PFSK-1 (cell line): ENCODE results near the gene SDC1.

Experiments used
- FOXP2 ChIP-seq: optimal IDR thresholded peaks from 2 replicates; pipeline ENCODE3; 2011; ENCODE audit warnings: borderline replicate concordance, control low read depth, inconsistent platforms; ENCODE audit not compliant: insufficient read depth; ENCODE audit errors: extremely low read length, extremely low read depth
- POLR2AphosphoS5 ChIP-seq: IDR thresholded peaks from 2 replicates; pipeline ENCODE4 v1.6.1; 2012; ENCODE audit warnings: low read depth, mild to moderate bottlenecking, control low read depth, low read length, moderate library complexity
- SIN3A ChIP-seq: IDR thresholded peaks from 2 replicates; pipeline ENCODE4 v1.6.1; 2012; ENCODE audit warnings: mild to moderate bottlenecking, low read length, moderate library complexity, borderline replicate concordance; ENCODE audit not compliant: insufficient read depth
- TAF1 ChIP-seq: IDR thresholded peaks from 2 replicates; pipeline ENCODE4 v1.6.1; 2012; ENCODE audit warnings: low read length, control low read depth, borderline replicate concordance; ENCODE audit not compliant: insufficient read depth
- TF ChIP-seq, protein P1 (sequence below), 2 experiments: IDR thresholded peaks; 2 replicates each; pipeline versions ENCODE4 v1.6.1 to v1.8.0; 2011 to 2012; ENCODE audit warnings: low read depth in 2 of 2, low read length in 2 of 2, control low read depth in 1 of 2, inconsistent platforms in 1 of 2, mild to moderate bottlenecking in 1 of 2, moderate library complexity in 1 of 2; ENCODE audit not compliant: insufficient read depth in 1 of 2

Gene SDC1

DNA sequence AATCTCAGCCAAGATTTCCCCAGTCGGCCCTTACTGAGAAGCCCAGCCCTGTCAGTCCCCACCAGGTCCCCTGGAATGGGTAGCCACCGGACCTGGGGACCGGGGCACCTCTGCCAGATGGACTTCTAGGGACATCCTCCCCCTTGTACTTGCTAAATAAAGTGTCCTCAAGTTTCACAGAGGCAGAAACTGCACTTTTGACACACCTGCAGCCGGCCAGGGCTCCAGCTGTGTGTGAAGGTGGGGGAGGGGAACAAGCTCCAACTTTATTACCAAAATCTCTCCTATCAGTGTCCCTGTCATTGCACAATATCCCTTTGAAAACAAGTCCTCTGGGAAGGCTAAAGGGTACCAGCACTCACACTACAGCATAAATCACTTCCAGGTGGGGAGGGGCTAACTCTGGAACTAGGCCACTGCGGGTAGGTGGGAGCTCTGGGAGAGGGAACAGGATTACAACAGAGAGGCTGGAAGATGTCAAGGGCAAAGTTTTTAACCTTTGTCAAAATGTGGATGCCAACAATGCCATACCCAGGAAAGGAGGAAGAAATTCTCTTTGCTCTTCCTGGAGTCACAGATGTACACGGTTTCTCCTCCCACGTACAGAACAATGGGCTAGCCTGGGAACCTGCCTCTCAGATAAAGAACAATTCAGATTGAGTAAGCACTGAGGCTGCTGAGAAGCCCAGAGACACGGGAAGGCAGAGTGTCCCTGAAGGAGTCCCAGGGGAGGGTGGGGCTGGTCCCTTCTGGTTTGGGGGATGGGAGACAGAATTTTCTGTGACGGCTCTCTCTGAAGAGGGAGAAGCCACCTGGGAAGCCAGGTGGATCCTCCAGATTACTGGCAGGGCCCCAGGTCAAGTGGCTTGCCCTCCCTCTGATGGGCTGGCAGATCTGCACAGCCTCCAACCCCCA, 11.0 kb downstream of the SDC1 start:
- TF ChIP-seq FOXP2 (no peak), SIN3A (no peak), POLR2AphosphoS5 (no peak)
- TF ChIP-seq, protein P1, sequence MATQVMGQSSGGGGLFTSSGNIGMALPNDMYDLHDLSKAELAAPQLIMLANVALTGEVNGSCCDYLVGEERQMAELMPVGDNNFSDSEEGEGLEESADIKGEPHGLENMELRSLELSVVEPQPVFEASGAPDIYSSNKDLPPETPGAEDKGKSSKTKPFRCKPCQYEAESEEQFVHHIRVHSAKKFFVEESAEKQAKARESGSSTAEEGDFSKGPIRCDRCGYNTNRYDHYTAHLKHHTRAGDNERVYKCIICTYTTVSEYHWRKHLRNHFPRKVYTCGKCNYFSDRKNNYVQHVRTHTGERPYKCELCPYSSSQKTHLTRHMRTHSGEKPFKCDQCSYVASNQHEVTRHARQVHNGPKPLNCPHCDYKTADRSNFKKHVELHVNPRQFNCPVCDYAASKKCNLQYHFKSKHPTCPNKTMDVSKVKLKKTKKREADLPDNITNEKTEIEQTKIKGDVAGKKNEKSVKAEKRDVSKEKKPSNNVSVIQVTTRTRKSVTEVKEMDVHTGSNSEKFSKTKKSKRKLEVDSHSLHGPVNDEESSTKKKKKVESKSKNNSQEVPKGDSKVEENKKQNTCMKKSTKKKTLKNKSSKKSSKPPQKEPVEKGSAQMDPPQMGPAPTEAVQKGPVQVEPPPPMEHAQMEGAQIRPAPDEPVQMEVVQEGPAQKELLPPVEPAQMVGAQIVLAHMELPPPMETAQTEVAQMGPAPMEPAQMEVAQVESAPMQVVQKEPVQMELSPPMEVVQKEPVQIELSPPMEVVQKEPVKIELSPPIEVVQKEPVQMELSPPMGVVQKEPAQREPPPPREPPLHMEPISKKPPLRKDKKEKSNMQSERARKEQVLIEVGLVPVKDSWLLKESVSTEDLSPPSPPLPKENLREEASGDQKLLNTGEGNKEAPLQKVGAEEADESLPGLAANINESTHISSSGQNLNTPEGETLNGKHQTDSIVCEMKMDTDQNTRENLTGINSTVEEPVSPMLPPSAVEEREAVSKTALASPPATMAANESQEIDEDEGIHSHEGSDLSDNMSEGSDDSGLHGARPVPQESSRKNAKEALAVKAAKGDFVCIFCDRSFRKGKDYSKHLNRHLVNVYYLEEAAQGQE (IDR thresholded peaks at IDR 0.05; ENCODE audit: insufficient read depth in 1 of 2, low read depth in 2 of 2, low read length in 2 of 2) = no peak

DNA sequence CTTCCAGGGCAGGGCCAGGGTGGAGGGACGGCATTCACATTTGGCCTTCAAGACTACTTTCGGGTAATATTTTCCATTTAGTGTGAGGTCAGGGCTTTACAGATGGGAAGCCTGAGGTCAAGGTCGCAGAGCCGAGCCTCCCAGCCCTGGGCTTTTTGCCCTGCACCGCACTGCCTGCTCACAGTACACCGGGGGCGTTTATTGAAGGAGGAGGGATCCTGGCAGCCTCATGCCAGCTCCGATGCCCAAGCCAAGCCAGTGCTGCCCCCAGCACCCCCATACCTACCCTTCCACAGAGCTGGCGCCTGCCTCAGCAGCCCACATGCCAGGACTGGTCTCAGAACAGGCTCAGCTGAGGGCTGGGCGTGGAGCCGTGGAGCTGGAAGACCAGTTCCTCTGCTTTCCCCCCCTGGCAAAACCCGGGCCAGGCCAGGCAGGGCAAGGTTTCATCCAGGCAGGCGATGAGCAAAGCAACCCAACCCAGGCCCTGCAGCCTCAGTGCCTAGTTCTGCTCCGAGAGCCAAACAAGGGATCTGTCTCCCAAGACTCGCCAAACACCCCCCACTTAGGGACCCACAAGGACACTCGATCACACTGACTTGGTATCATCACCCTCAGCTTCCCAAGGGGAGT, 11.9 kb downstream of the SDC1 start:
- TF ChIP-seq SIN3A (no peak), TAF1 (no peak), FOXP2 (no peak), POLR2AphosphoS5 (no peak)
- TF ChIP-seq, protein P1 (IDR thresholded peaks at IDR 0.05; ENCODE audit: insufficient read depth in 1 of 2, low read depth in 2 of 2, low read length in 2 of 2) = no peak

DNA sequence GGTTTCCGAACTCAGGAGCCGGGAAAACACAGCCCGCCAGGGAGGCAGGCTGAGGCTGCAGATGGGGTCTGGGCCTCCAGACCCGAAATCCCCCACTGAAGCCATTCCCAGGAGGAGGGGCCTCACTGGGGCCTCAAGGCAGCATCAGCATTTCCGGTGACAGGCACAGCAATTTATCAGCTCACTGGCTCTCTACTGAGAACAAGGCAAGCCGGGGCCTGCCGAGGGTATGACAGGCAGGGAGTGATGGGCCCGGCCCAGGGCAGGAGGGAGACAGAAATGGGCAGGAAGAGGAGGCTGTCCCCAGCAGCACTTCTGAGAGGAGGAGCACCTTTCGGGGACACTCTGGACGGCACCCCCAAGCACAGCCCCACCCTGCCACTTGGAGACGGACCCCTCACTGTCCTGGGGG, 12.5 kb downstream of the SDC1 start:
- TF ChIP-seq, protein P1 (IDR thresholded peaks at IDR 0.05; ENCODE audit: insufficient read depth in 1 of 2, low read depth in 2 of 2, low read length in 2 of 2) = no peak
- no peak for TF ChIP-seq TAF1
- no peak for TF ChIP-seq POLR2AphosphoS5
- TF ChIP-seq SIN3A = no peak
- no peak for TF ChIP-seq FOXP2

DNA sequence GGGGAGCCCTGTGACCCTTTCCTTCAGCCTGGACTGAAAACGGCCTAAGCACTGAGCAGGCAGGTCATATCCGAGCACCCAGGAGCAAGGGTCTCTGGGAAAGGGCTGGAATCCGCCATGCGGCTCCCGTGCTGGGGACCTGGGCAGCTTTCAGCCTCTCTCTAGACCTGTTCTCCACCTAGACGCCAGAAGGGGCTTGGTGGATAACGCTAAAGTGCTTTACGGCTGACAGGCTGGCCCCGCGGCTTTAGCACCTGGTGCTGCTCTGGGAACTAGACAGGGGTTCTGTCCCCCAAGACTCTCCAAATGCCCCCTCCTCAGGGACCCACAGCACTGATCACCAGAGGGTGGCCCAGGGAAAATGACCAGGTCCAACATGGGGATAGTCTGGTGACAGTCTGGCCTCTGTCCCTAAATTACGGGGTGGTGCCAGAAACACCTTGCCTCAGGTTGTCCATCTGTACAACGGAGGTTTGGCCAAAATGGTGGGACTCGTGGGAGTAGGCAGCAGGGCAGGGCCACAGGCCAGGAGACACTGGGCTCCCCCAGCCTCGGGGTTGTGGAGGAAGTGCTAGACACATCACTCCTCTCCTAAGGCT, 13.0 kb downstream of the SDC1 start:
- TF ChIP-seq POLR2AphosphoS5 (no peak), FOXP2 (no peak), TAF1 (no peak), SIN3A (no peak)
- TF ChIP-seq, protein P1 (IDR thresholded peaks at IDR 0.05; ENCODE audit: insufficient read depth in 1 of 2, low read depth in 2 of 2, low read length in 2 of 2) = no peak
